ENCODE data around the gene PLEKHO2. TPM values are rescaled to one million over a fixed set of nuclear protein-coding genes. Genes with fewer than 3 reads are reported as not detected.
"Not testable (repeated sequence)": the region's sequence is repeated elsewhere in the genome, so short reads cannot be mapped to it uniquely, and the experiment has no call there.

PLEKHO2 gene
- total and polyA plus RNA-seq, 2 donors (not counting 3 experiments of a cell fraction or from before 2014, with no cell fraction given): 21.9 to 24.9 TPM

GRCh38 chr15:64798905-64799304 lies 42.8 kb upstream of the PLEKHO2 start:
- H3K9ac ChIP-seq (replicated peaks; ENCODE audit: extremely low read depth, insufficient read depth, low read length); H3K9me1 ChIP-seq (replicated peaks; ENCODE audit: control insufficient read depth, extremely low read depth, insufficient read depth, low read length); dilution Hi-C loops (cut with MboI; ENCODE audit: extremely low pct_ligation_motif_present, low sequenced_read_pairs); CTCF ChIA-PET; DNase-seq (ENCODE audit: low read depth, low spot score); H2AFZ ChIP-seq (ENCODE audit: low read depth, low read length); intact Hi-C loops (cut with micrococcal nuclease); H3K27ac ChIP-seq (ENCODE audit: insufficient read depth, low read depth, low read length); FAIRE-seq; H4K20me1 ChIP-seq (replicated peaks; ENCODE audit: control insufficient read depth, extremely low read depth, insufficient read depth, low read length); H3K27me3 ChIP-seq (ENCODE audit: control insufficient read depth in 2 of 2, insufficient read depth in 2 of 2, low read length in 2 of 2); H3K79me2 ChIP-seq (ENCODE audit: control insufficient read depth, insufficient read depth, low read length); H3K4me1 ChIP-seq (ENCODE audit: control insufficient read depth, extremely low read depth, insufficient read depth, low read length); H3K36me3 ChIP-seq (ENCODE audit: control insufficient read depth in 2 of 2, extremely low read depth in 1 of 2, insufficient read depth in 2 of 2, low read length in 2 of 2); BruUV-seq (replicated peaks); H3K4me2 ChIP-seq (ENCODE audit: insufficient read depth, low read length); H3K4me3 ChIP-seq (replicated peaks in 1 of 3; ENCODE audit: insufficient read depth in 1 of 3, low read depth in 1 of 3, low read length in 3 of 3); H3K9me3 ChIP-seq (replicated peaks; ENCODE audit: control insufficient read depth, insufficient read depth, low read length); POLR2A ChIA-PET: not testable (repeated sequence)

- H3K27me3 ChIP-seq (ENCODE audit: control insufficient read depth in 2 of 2, insufficient read depth in 2 of 2, low read length in 2 of 2): peaks cover 0 to 2% of the 10 kb centered on the region in 2 experiments
- H3K4me1 ChIP-seq (ENCODE audit: control insufficient read depth, extremely low read depth, insufficient read depth, low read length): no peaks in the 10 kb centered on the region
- H3K79me2 ChIP-seq (ENCODE audit: control insufficient read depth, insufficient read depth, low read length): no peaks in the 10 kb centered on the region
- H3K27ac ChIP-seq (ENCODE audit: insufficient read depth, low read depth, low read length): no peak overlapping the region
- TF ChIP-seq POLR2AphosphoS5 (IDR thresholded peaks at IDR 0.05; ENCODE audit: insufficient read depth, low read depth, low read length): no peak
- TF ChIP-seq FOS (IDR thresholded peaks at IDR 0.05; ENCODE audit: borderline replicate concordance, insufficient read depth, low read length): no peak
- no peak for TF ChIP-seq EZH2 (IDR thresholded peaks at IDR 0.05; ENCODE audit: borderline replicate concordance, low read depth, low read length, severe bottlenecking)
- no peak for TF ChIP-seq CTCF (IDR thresholded peaks at IDR 0.05; ENCODE audit: extremely low read depth in 1 of 2, insufficient read depth in 1 of 2, low read depth in 1 of 2, low read length in 2 of 2)
- no peak for TF ChIP-seq MYC (IDR thresholded peaks at IDR 0.05; ENCODE audit: low read depth, low read length)
- TF ChIP-seq GATA2 (IDR thresholded peaks at IDR 0.05; ENCODE audit: insufficient read depth, insufficient read length, low read depth, low read length): no peak
- no peak for TF ChIP-seq JUN (IDR thresholded peaks at IDR 0.05; ENCODE audit: borderline replicate concordance, insufficient read depth, insufficient read length, low read depth)
- TF ChIP-seq MAX (IDR thresholded peaks at IDR 0.05; ENCODE audit: insufficient read depth, insufficient read length): no peak
- no TSS peak for BruUV-seq (replicated peaks)
- H3K9ac ChIP-seq (replicated peaks; ENCODE audit: extremely low read depth, insufficient read depth, low read length): no peak overlapping the region
- H2AFZ ChIP-seq (ENCODE audit: low read depth, low read length): no peak overlapping the region
- intact Hi-C loops (cut with micrococcal nuclease): no loop called here
- dilution Hi-C loops (cut with MboI; ENCODE audit: extremely low pct_ligation_motif_present, low sequenced_read_pairs): no loop called here
- H4K20me1 ChIP-seq (replicated peaks; ENCODE audit: control insufficient read depth, extremely low read depth, insufficient read depth, low read length): no peaks in the 10 kb centered on the region
- H3K36me3 ChIP-seq (ENCODE audit: control insufficient read depth in 2 of 2, extremely low read depth in 1 of 2, insufficient read depth in 2 of 2, low read length in 2 of 2): no peaks in the 10 kb centered on the region
- no peak overlapping the region for H3K4me3 ChIP-seq (replicated peaks in 1 of 3; ENCODE audit: insufficient read depth in 1 of 3, low read depth in 1 of 3, low read length in 3 of 3)
- DNase-seq (ENCODE audit: low read depth, low spot score) (no peak), FAIRE-seq (no peak)
- POLR2A ChIA-PET: no interaction called here
- CTCF ChIA-PET: interaction anchor here (1.2 to 1.9 kb wide), 2 partner anchors 9 to 51 kb away, joined by 3 to 15 read pairs; no protein-coding TSS in a partner anchor
- H3K4me2 ChIP-seq (ENCODE audit: insufficient read depth, low read length): no peak overlapping the region
- H3K9me1 ChIP-seq (replicated peaks; ENCODE audit: control insufficient read depth, extremely low read depth, insufficient read depth, low read length): no peaks in the 10 kb centered on the region
- H3K9me3 ChIP-seq (replicated peaks; ENCODE audit: control insufficient read depth, insufficient read depth, low read length): no peaks in the 10 kb centered on the region
Measured at GRCh38 chr15:64800476-64800875, 41.2 kb upstream of the PLEKHO2 start.
